Skeletal muscle tissue (tissue), 4 donors: Measurements from ENCODE around the gene POLD4. TPM values are rescaled to one million over a fixed set of nuclear protein-coding genes. Genes with fewer than 3 reads are reported as not detected.
A peak's percentile ranks its signal among the peaks of the same experiment; 100 is the strongest.

Experiments
- H3K27ac ChIP-seq: one replicate; pipeline ENCODE4 v1.7.0; 2013; ENCODE audit warnings: mild to moderate bottlenecking, low read depth, low read length, inconsistent platforms
- H3K27me3 ChIP-seq, 3 donors: one replicate each; pipeline ENCODE4 v1.7.0; 2013; ENCODE audit warnings: low read length in 3 of 3; ENCODE audit not compliant: control insufficient read depth in 3 of 3, insufficient read depth in 3 of 3
- H3K36me3 ChIP-seq, 3 donors: one replicate each; pipeline ENCODE4 v1.7.0; 2013; ENCODE audit warnings: low read length in 3 of 3; ENCODE audit not compliant: control insufficient read depth in 3 of 3, insufficient read depth in 3 of 3
- H3K4me1 ChIP-seq, 3 donors: one replicate each; pipeline ENCODE4 v1.7.0; 2013; ENCODE audit warnings: low read length in 3 of 3, mild to moderate bottlenecking in 3 of 3; ENCODE audit not compliant: control insufficient read depth in 3 of 3, insufficient read depth in 3 of 3
- H3K4me3 ChIP-seq, 3 donors: one replicate each; pipeline ENCODE4 v1.7.0; 2013; ENCODE audit warnings: low read length in 3 of 3
- H3K9ac ChIP-seq, 3 donors: one replicate each; pipeline ENCODE4 v1.7.0; 2013; ENCODE audit warnings: low read length in 3 of 3, mild to moderate bottlenecking in 3 of 3, moderate library complexity in 2 of 3, low read depth in 1 of 3
- H3K9me3 ChIP-seq, 3 donors: one replicate each; pipeline ENCODE4 v1.7.0; 2013; ENCODE audit warnings: low read length in 3 of 3; ENCODE audit not compliant: control insufficient read depth in 3 of 3
- total RNA-seq: library from RNA; depleted of rRNA; stranded (reverse); fragments of >200 nt; gene quantifications from one replicate; pipeline ENCODE4 v1.2.3, GENCODE V29; 2014
- donor health status: Osteomylitis.

The POLD4 gene
- total RNA-seq, 1 donor from 2014 or later, result 14.6 TPM

- Histone ChIP-seq H3K4me1 (peaks cover 31 to 73% (median 65%) of the 10 kb centered on the region in 3 donors), H3K27ac (peak overlapping the region; percentile 100), H3K9ac (peak overlapping the region; percentile 72 to 98 (median 92)), H3K4me3 (peak overlapping the region; percentile 71 to 94 (median 91)), H3K27me3 (no peaks in the 10 kb centered on the region), H3K36me3 (peaks cover 0 to 4% (median 0%) of the 10 kb centered on the region in 3 donors), H3K9me3 (no peaks in the 10 kb centered on the region)
Measured at GRCh38 chr11:67354075-67355022, 1.0 kb upstream of the POLD4 start.

GRCh38 chr11:67352546-67353316 lies 615 bp downstream of the POLD4 start:
- Histone ChIP-seq H3K27ac (peak overlapping the region; percentile 100), H3K27me3 (no peaks in the 10 kb centered on the region), H3K4me3 (peak overlapping the region; percentile 90 to 94 (median 91)), H3K9me3 (no peaks in the 10 kb centered on the region), H3K4me1 (peaks cover 31 to 68% (median 61%) of the 10 kb centered on the region in 3 donors), H3K36me3 (peaks cover 0 to 4% (median 0%) of the 10 kb centered on the region in 3 donors), H3K9ac (peak overlapping the region; percentile 92 to 98 (median 92))

GRCh38 chr11:67351275-67352005 lies 1.9 kb downstream of the POLD4 start:
- H3K9ac ChIP-seq, result peak overlapping the region in 1 of 3 donors; percentile 54
- no peaks in the 10 kb centered on the region for H3K9me3 ChIP-seq
- H3K4me3 ChIP-seq, result peak overlapping the region in 2 of 3 donors; percentile 4 to 38
- peaks cover 31 to 55% (median 50%) of the 10 kb centered on the region in 3 donors for H3K4me1 ChIP-seq
- H3K27me3 ChIP-seq, result no peaks in the 10 kb centered on the region
- peak overlapping the region; percentile 100 for H3K27ac ChIP-seq
- peaks cover 0 to 4% (median 0%) of the 10 kb centered on the region in 3 donors for H3K36me3 ChIP-seq

GRCh38 chr11:67349928-67350465 lies 3.3 kb downstream of the POLD4 start:
- no peak overlapping the region for H3K4me3 ChIP-seq
- H3K27ac ChIP-seq, result no peak overlapping the region
- no peaks in the 10 kb centered on the region for H3K27me3 ChIP-seq
- no peak overlapping the region for H3K9ac ChIP-seq
- H3K9me3 ChIP-seq, result no peaks in the 10 kb centered on the region
- H3K36me3 ChIP-seq, result peaks cover 0 to 4% (median 0%) of the 10 kb centered on the region in 3 donors
- peaks cover 29 to 40% (median 36%) of the 10 kb centered on the region in 3 donors for H3K4me1 ChIP-seq

- H3K36me3 ChIP-seq, result peaks cover 0 to 4% (median 0%) of the 10 kb centered on the region in 3 donors
- H3K27me3 ChIP-seq, result no peaks in the 10 kb centered on the region
- H3K9me3 ChIP-seq, result no peaks in the 10 kb centered on the region
- peaks cover 24 to 35% (median 30%) of the 10 kb centered on the region in 3 donors for H3K4me1 ChIP-seq
- peak overlapping the region in 2 of 3 donors; percentile 2 to 25 for H3K9ac ChIP-seq
- no peak overlapping the region for H3K4me3 ChIP-seq
- H3K27ac ChIP-seq, result no peak overlapping the region
Measured at GRCh38 chr11:67349457-67349856, 3.9 kb downstream of the POLD4 start.

- peaks cover 0 to 4% (median 0%) of the 10 kb centered on the region in 3 donors for H3K36me3 ChIP-seq
- H3K27ac ChIP-seq, result no peak overlapping the region
- H3K27me3 ChIP-seq, result no peaks in the 10 kb centered on the region
- peaks cover 20 to 31% (median 26%) of the 10 kb centered on the region in 3 donors for H3K4me1 ChIP-seq
- H3K4me3 ChIP-seq, result no peak overlapping the region
- no peaks in the 10 kb centered on the region for H3K9me3 ChIP-seq
- peak overlapping the region in 2 of 3 donors; percentile 2 to 25 for H3K9ac ChIP-seq
Measured at GRCh38 chr11:67349036-67349435, 4.3 kb downstream of the POLD4 start.

- H3K9me3 ChIP-seq, result no peaks in the 10 kb centered on the region
- H3K36me3 ChIP-seq, result peaks cover 0 to 4% (median 0%) of the 10 kb centered on the region in 3 donors
- H3K27me3 ChIP-seq, result no peaks in the 10 kb centered on the region
- no peak overlapping the region for H3K27ac ChIP-seq
- H3K4me1 ChIP-seq, result peaks cover 15 to 27% (median 22%) of the 10 kb centered on the region in 3 donors
- no peak overlapping the region for H3K4me3 ChIP-seq
- no peak overlapping the region for H3K9ac ChIP-seq
Measured at GRCh38 chr11:67347964-67348749, 5.2 kb downstream of the POLD4 start.

- Histone ChIP-seq H3K4me1 (peaks cover 2 to 9% (median 5%) of the 10 kb centered on the region in 3 donors), H3K27ac (no peak overlapping the region), H3K9ac (no peak overlapping the region), H3K36me3 (no peaks in the 10 kb centered on the region), H3K27me3 (no peaks in the 10 kb centered on the region), H3K4me3 (no peak overlapping the region), H3K9me3 (no peaks in the 10 kb centered on the region)
Measured at GRCh38 chr11:67345920-67346819, 7.2 kb downstream of the POLD4 start.
